K562 (cell line): ENCODE results near the gene RAB31. TPM values are rescaled to one million over a fixed set of nuclear protein-coding genes. Genes with fewer than 3 reads are reported as not detected.

ENCODE experiments used
- BRCA1 ChIP-seq, 2 experiments: fragments of 450-650 bp in 1 of 2; sonication (generic) in 1 of 2; formaldehyde crosslinking in 1 of 2; IDR thresholded peaks; 2 replicates each; pipeline versions ENCODE4 v1.5.0 to v1.6.1; 2017 to 2020; ENCODE audit warnings: mild to moderate bottlenecking in 1 of 2, missing genetic modification reagents in 1 of 2
- BRD4 ChIP-seq: fragments of 200-600 bp; sonication (generic); IDR thresholded peaks from 2 replicates; pipeline ENCODE4 v1.6.1; 2017; ENCODE audit warnings: inconsistent platforms
- CHD1 ChIP-seq: fragments of 200-600 bp; sonication (generic); IDR thresholded peaks from one replicate; pipeline ENCODE4 v1.6.1; 2012; ENCODE audit warnings: mild to moderate bottlenecking, moderate library complexity, low read length, inconsistent platforms
- EGR1 ChIP-seq: fragments of 450-650 bp; conservative IDR thresholded peaks from 2 replicates; pipeline ENCODE4 v1.6.1; 2017; ENCODE audit warnings: mild to moderate bottlenecking
- ESRRA ChIP-seq: fragments of 450-650 bp; IDR thresholded peaks from 2 replicates; pipeline ENCODE4 v1.6.1; 2014; ENCODE audit warnings: low read depth, mild to moderate bottlenecking, moderate library complexity, borderline replicate concordance
- GTF2B ChIP-seq: IDR thresholded peaks from 2 replicates; pipeline ENCODE4 v1.6.1; 2011; ENCODE audit not compliant: insufficient read length; ENCODE audit errors: extremely low read depth
- HCFC1 ChIP-seq: IDR thresholded peaks from 2 replicates; pipeline ENCODE4 v1.6.1; 2012; ENCODE audit warnings: low read depth, low read length, improper control_type of control experiment
- HDAC2 ChIP-seq: fragments of 450-650 bp; IDR thresholded peaks from 2 replicates; pipeline ENCODE4 v1.6.1; 2016; ENCODE audit warnings: mild to moderate bottlenecking
- HLTF ChIP-seq: fragments of 450-650 bp; IDR thresholded peaks from 2 replicates; pipeline ENCODE4 v1.6.1; 2016
- HMGN3 ChIP-seq: IDR thresholded peaks from 2 replicates; pipeline ENCODE4 v1.6.1; 2011; ENCODE audit warnings: borderline replicate concordance, low read depth, mild to moderate bottlenecking, mixed read lengths, low read length; ENCODE audit not compliant: insufficient read length; ENCODE audit errors: extremely low read depth
- MLLT1 ChIP-seq, 2 experiments: fragments of 450-650 bp; IDR thresholded peaks; 2 replicates each; pipeline ENCODE4 v1.6.1; 2016
- MXI1 ChIP-seq: IDR thresholded peaks from 2 replicates; pipeline ENCODE4 v1.6.1; 2011; ENCODE audit warnings: low read depth, mild to moderate bottlenecking, improper control_type of control experiment, low read length
- PHB ChIP-seq: fragments of 250-450 bp; sonication (Bioruptor Pico); IDR thresholded peaks from 2 replicates; pipeline ENCODE4 v1.5.0; 2021
- PURB ChIP-seq: sonication (generic); formaldehyde crosslinking; IDR thresholded peaks from 2 replicates; pipeline ENCODE4 v1.9.0; 2021; ENCODE audit warnings: low read depth, mild to moderate bottlenecking, missing genetic modification reagents
- RBM17 ChIP-seq: fragments of 200-400 bp; formaldehyde crosslinking; IDR thresholded peaks from 2 replicates; pipeline ENCODE4 v1.6.1; 2017; ENCODE audit warnings: low read depth, mild to moderate bottlenecking, low read length, borderline replicate concordance
- TOE1 ChIP-seq, 2 experiments: fragments of 450-650 bp in 1 of 2; sonication (generic) in 1 of 2; formaldehyde crosslinking in 1 of 2; IDR thresholded peaks; 2 replicates each; pipeline versions ENCODE4 v1.7.1 to v1.8.0; 2016 to 2022; ENCODE audit warnings: borderline replicate concordance in 2 of 2, mild to moderate bottlenecking in 2 of 2, antibody characterized with exemption in 1 of 2, inconsistent platforms in 1 of 2, low read depth in 1 of 2, missing genetic modification reagents in 1 of 2, moderate library complexity in 1 of 2
- UBTF ChIP-seq, 2 experiments: IDR thresholded peaks; 2 replicates each; pipeline ENCODE4 v1.6.1; 2012; ENCODE audit warnings: improper control_type of control experiment in 2 of 2, low read depth in 2 of 2, low read length in 2 of 2, borderline replicate concordance in 1 of 2
- USF1 ChIP-seq: sonication (generic); formaldehyde crosslinking; IDR thresholded peaks from 2 replicates; pipeline ENCODE4 v1.9.0; 2022; ENCODE audit warnings: mild to moderate bottlenecking, missing genetic modification reagents
- ZNF212 ChIP-seq: fragments of 450-650 bp; formaldehyde crosslinking; IDR thresholded peaks from 2 replicates; pipeline ENCODE4 v1.4.0; 2020; ENCODE audit warnings: mild to moderate bottlenecking
- ZNF57 ChIP-seq: fragments of 450-650 bp; formaldehyde crosslinking; IDR thresholded peaks from 2 replicates; pipeline ENCODE4 v1.4.0; 2020; ENCODE audit warnings: mild to moderate bottlenecking, moderate library complexity
- ZNF707 ChIP-seq: fragments of 250-450 bp; sonication (Bioruptor Pico); conservative IDR thresholded peaks from 2 replicates; pipeline ENCODE4 v1.8.0; 2022; ENCODE audit warnings: inconsistent platforms, mild to moderate bottlenecking, moderate library complexity
- polyA plus RNA-seq, 8 experiments: library from polyadenylated mRNA; depleted of rRNA in 4 of 8; stranded (reverse) in 5 of 8; unstranded in 3 of 8; fragments of >200 nt; fragmentation: Nextera tagmentation in 2 of 8; fragmentation: Illumina TruSeq in 1 of 8; extraction: Ambion mirVana in 2 of 8; extraction: Trizol in 1 of 8; gene quantifications; 2 replicates each; pipeline versions ENCODE4 v1.2.1 to v1.2.3, GENCODE V29; 2011 to 2014; ENCODE audit warnings: inconsistent platforms in 1 of 8, missing spikeins in 1 of 8
- total RNA-seq, 7 experiments: library from RNA; depleted of rRNA in 6 of 7; stranded (reverse); fragments of >200 nt in 6 of 7; fragmentation: Illumina TruSeq in 2 of 7; extraction: Trizol in 2 of 7; gene quantifications; 2 replicates each; pipeline versions ENCODE4 v1.2.1 to v1.2.3, GENCODE V29; 2011 to 2021; ENCODE audit warnings: low replicate concordance in 1 of 7

The RAB31 gene
- total and polyA plus RNA-seq, 9 of the 15 experiments (the other 6 are each of a cell fraction or from before 2014, with no cell fraction given): 20.7 to 70.4 (median 41.3) TPM

- TF ChIP-seq HDAC2: 0 out of 2 replicates have a peak, but pooled peaks have one; percentile 18
- 0 out of 2 replicates have a peak, but pooled peaks have one; percentile 61 for TF ChIP-seq ZNF212 (CRISPR knock-in tag)
- no peak for TF ChIP-seq ZNF57
- TF ChIP-seq PHB (CRISPR knock-in tag): no peak
- TF ChIP-seq MXI1: no peak
- peak; percentile 65; the same call in 1 of the 2 replicates for TF ChIP-seq HLTF
- TF ChIP-seq MLLT1 (IDR thresholded peaks at IDR 0.05): peak in 1 of 2 experiments; percentile 60; a peak in 1 of 4 replicates
- TF ChIP-seq USF1 (CRISPR knock-in tag): peak; percentile 50
- peak; percentile 69 for TF ChIP-seq CHD1
- TF ChIP-seq ZNF707 (CRISPR knock-in tag): 0 out of 2 replicates have a peak, but pooled peaks have one; percentile 29
- peak; percentile 1 to 19; a peak in 3 of 4 replicates for TF ChIP-seq UBTF (IDR thresholded peaks at IDR 0.05; ENCODE audit: borderline replicate concordance in 1 of 2, low read depth in 2 of 2, low read length in 2 of 2)
- TF ChIP-seq HCFC1: no peak
- peak; percentile 76 for TF ChIP-seq EGR1
- no peak for TF ChIP-seq ESRRA
- 0 out of 2 replicates have a peak, but pooled peaks have one; percentile 44 for TF ChIP-seq TOE1 (IDR thresholded peaks at IDR 0.05; ENCODE audit: borderline replicate concordance)
- TF ChIP-seq TOE1 (CRISPR knock-in tag; IDR thresholded peaks at IDR 0.05; ENCODE audit: borderline replicate concordance, low read depth): no peak
- TF ChIP-seq PURB (CRISPR knock-in tag): no peak
- no peak for TF ChIP-seq RBM17
- peak; percentile 17 for TF ChIP-seq HMGN3
- TF ChIP-seq GTF2B: no peak
- TF ChIP-seq BRCA1 (IDR thresholded peaks at IDR 0.05): no peak
- no peak for TF ChIP-seq BRCA1 (CRISPR knock-in tag; IDR thresholded peaks at IDR 0.05)
- TF ChIP-seq BRD4: no peak
Measured at GRCh38 chr18:9708434-9709303, 568 bp downstream of the RAB31 start (continued).
